Right atrium auricular region (tissue), 2 donors: ENCODE data around the gene CAMK2G. TPM values are rescaled to one million over a fixed set of nuclear protein-coding genes. Genes with fewer than 3 reads are reported as not detected.

Experiments
- DNase-seq: peaks from one replicate; pipeline ENCODE4 v3.0.0-alpha.2; 2019; ENCODE audit warnings: low spot score
- H3K27ac ChIP-seq, 2 donors: fragments of 200-600 bp; sonication (generic); 1 replicate in 1 of 2; 2 replicates in 1 of 2; pipeline ENCODE4 v1.5.1; 2016 to 2019
- H3K27me3 ChIP-seq, 2 donors: fragments of 200-600 bp; sonication (generic); one replicate each; pipeline versions ENCODE4 v1.5.1 to v1.6.0; 2017 to 2019
- H3K36me3 ChIP-seq: fragments of 200-600 bp; sonication (generic); one replicate; pipeline ENCODE4 v1.5.1; 2016
- H3K4me1 ChIP-seq, 2 donors: fragments of 200-600 bp; sonication (generic); one replicate each; pipeline versions ENCODE4 v1.5.1 to v1.6.0; 2017 to 2019
- H3K4me3 ChIP-seq, 2 donors: fragments of 200-600 bp; sonication (generic); 1 replicate in 1 of 2; 2 replicates in 1 of 2; pipeline ENCODE4 v1.5.1; 2017 to 2019; ENCODE audit warnings: mild to moderate bottlenecking in 1 of 2, moderate library complexity in 1 of 2
- H3K9me3 ChIP-seq, 2 donors: fragments of 200-600 bp; sonication (generic); one replicate each; pipeline ENCODE4 v1.5.1; 2019
- CTCF ChIP-seq, 2 donors: fragments of 200-600 bp; sonication (generic); IDR thresholded peaks; one replicate each; pipeline ENCODE4 v1.5.1; 2019; ENCODE audit warnings: antibody characterized with exemption in 2 of 2
- total RNA-seq, 2 donors: library from RNA; depleted of rRNA; stranded (reverse); fragments of >200 nt; gene quantifications; one replicate each; pipeline ENCODE4 v1.1.0, GENCODE V29; 2016

The CAMK2G gene
- total RNA-seq, 2 donors from 2014 or later, result 12.1 to 17.4 TPM

DNA sequence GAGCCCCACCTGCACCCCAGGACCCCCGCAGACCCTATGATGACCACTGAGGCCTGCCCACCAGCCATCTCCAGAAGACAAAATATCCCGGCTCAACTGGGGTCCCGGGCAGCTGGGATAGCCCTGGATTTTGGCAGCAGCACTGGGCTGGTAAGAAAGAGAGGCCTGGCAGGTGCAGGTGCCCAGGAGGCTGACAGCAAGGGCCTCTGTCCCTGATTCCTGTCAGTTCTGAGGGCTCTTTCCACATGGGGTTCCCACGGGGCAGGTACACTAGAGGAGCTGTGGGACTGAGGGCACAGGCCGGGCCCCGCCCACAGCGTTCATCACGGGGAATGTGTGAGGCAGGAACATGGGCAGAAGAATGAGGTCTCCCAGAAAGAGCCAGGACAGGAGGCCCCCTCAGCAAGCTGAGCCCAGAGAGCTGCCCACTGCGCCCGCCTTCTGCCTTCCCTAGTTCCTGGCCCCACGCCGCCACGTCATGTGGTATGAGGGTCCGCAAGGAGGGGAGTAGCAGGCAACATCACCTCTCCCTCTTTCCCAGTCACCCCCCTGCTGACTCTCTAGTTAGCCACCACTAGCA lies 50.1 kb downstream of the CAMK2G start:
- Histone ChIP-seq H3K27me3 (no peaks in the 10 kb centered on the region), H3K4me1 (no peaks in the 10 kb centered on the region), H3K9me3 (no peaks in the 10 kb centered on the region), H3K4me3 (no peak overlapping the region), H3K27ac (no peak overlapping the region), H3K36me3 (peaks cover 18% of the 10 kb centered on the region)
- DNase-seq, result no peak
- no peak for TF ChIP-seq CTCF (IDR thresholded peaks at IDR 0.05)

GRCh38 chr10:73823391-73823790 lies 51.0 kb downstream of the CAMK2G start:
- Histone ChIP-seq H3K4me3 (no peak overlapping the region), H3K4me1 (peaks cover 0 to 2% of the 10 kb centered on the region in 2 donors), H3K27ac (no peak overlapping the region), H3K9me3 (no peaks in the 10 kb centered on the region), H3K36me3 (peaks cover 18% of the 10 kb centered on the region), H3K27me3 (no peaks in the 10 kb centered on the region)
- DNase-seq, result no peak
- TF ChIP-seq CTCF (IDR thresholded peaks at IDR 0.05), result no peak

- peak overlapping the region in 1 of 2 donors; percentile 35 for H3K27ac ChIP-seq
- no peak for TF ChIP-seq CTCF (IDR thresholded peaks at IDR 0.05)
- peaks cover 0 to 16% of the 10 kb centered on the region in 2 donors for H3K4me1 ChIP-seq
- DNase-seq, result no peak
- no peaks in the 10 kb centered on the region for H3K27me3 ChIP-seq
- H3K36me3 ChIP-seq, result peaks cover 26% of the 10 kb centered on the region
- no peaks in the 10 kb centered on the region for H3K9me3 ChIP-seq
- H3K4me3 ChIP-seq, result no peak overlapping the region
Observed at GRCh38 chr10:73819513-73820093, 54.8 kb downstream of the CAMK2G start.

- no peak overlapping the region for H3K4me3 ChIP-seq
- TF ChIP-seq CTCF (IDR thresholded peaks at IDR 0.05), result no peak
- no peak overlapping the region for H3K27ac ChIP-seq
- DNase-seq, result no peak
- H3K4me1 ChIP-seq, result peaks cover 0 to 16% of the 10 kb centered on the region in 2 donors
- peaks cover 22% of the 10 kb centered on the region for H3K36me3 ChIP-seq
- no peaks in the 10 kb centered on the region for H3K27me3 ChIP-seq
- no peaks in the 10 kb centered on the region for H3K9me3 ChIP-seq
Observed at GRCh38 chr10:73819081-73819480, 55.3 kb downstream of the CAMK2G start.

DNA sequence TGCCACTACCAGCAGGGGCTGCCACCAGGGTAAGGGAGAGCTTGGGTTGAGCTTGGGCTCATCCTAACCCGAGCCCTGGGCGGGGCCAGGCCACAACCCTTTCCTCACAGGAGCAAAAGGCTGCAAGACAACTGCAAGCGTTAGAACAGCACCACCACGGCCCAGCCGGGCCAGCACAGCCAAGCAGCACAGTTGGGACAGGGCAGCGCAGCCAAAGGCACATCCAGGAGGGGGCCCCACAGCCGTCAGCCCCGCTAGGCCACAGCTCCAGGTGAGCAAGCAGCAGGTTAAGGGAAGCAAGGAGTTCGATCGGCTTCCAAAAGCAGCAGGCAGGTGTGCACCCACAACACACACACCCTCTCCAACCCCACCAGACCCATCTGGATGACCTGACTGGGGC lies 56.0 kb downstream of the CAMK2G start:
- H3K4me3 ChIP-seq, result no peak overlapping the region
- H3K9me3 ChIP-seq, result no peaks in the 10 kb centered on the region
- no peak for TF ChIP-seq CTCF (IDR thresholded peaks at IDR 0.05)
- H3K36me3 ChIP-seq, result peaks cover 16% of the 10 kb centered on the region
- DNase-seq, result no peak
- no peak overlapping the region for H3K27ac ChIP-seq
- peaks cover 0 to 16% of the 10 kb centered on the region in 2 donors for H3K4me1 ChIP-seq
- no peaks in the 10 kb centered on the region for H3K27me3 ChIP-seq

GRCh38 chr10:73817826-73818225 lies 56.5 kb downstream of the CAMK2G start:
- no peaks in the 10 kb centered on the region for H3K9me3 ChIP-seq
- peaks cover 0 to 16% of the 10 kb centered on the region in 2 donors for H3K4me1 ChIP-seq
- no peak overlapping the region for H3K27ac ChIP-seq
- H3K27me3 ChIP-seq, result no peaks in the 10 kb centered on the region
- DNase-seq, result no peak
- peaks cover 16% of the 10 kb centered on the region for H3K36me3 ChIP-seq
- no peak for TF ChIP-seq CTCF (IDR thresholded peaks at IDR 0.05)
- H3K4me3 ChIP-seq, result no peak overlapping the region
